GM12891 (cell line): Measurements from ENCODE around the gene TBXAS1.

Experiments used
- PAX5 ChIP-seq: IDR thresholded peaks from 2 replicates; pipeline ENCODE4 v1.6.1; 2011; ENCODE audit warnings: low read length, moderate library complexity, mild to moderate bottlenecking; ENCODE audit not compliant: insufficient read depth, severe bottlenecking
- POLR2A ChIP-seq: IDR thresholded peaks from 2 replicates; pipeline ENCODE4 v1.6.1; 2011; ENCODE audit warnings: low read depth, low read length, control low read depth
- POLR2AphosphoS5 ChIP-seq: IDR thresholded peaks from 2 replicates; pipeline ENCODE4 v1.6.1; 2011; ENCODE audit warnings: low read depth, low read length, control low read depth
- POU2F2 ChIP-seq: IDR thresholded peaks from 2 replicates; pipeline ENCODE4 v1.6.1; 2011; ENCODE audit warnings: low read depth, mild to moderate bottlenecking, control low read depth, low read length, moderate library complexity
- SPI1 ChIP-seq: IDR thresholded peaks from 2 replicates; pipeline ENCODE4 v1.6.1; 2011; ENCODE audit warnings: low read depth, low read length, control low read depth
- TAF1 ChIP-seq: IDR thresholded peaks from 2 replicates; pipeline ENCODE4 v1.6.1; 2011; ENCODE audit warnings: low read depth, low read length, control low read depth

DNA sequence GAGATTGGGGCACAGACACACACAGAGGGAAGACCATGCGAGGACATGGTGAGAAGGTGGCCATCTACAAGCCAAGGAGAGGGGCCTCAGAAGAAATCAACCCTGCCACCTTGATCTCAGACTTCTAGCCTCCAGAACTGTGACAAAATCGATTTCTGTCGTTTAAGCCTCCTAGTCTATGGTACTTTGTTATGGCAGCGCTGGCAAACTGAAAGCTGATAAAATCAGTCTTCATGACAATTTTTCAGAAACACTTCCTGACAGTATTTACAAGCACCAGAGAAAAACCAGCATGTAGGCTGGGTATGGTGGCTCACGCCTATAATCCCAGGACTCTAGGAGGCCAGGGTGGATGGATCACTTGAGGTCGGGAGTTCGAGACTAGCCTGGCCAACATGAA lies 229.5 kb downstream of the TBXAS1 start:
- TF ChIP-seq POLR2A (no peak), POLR2AphosphoS5 (no peak), SPI1 (no peak), POU2F2 (no peak), PAX5 (no peak), TAF1 (no peak)
